ENCODE measurements around the gene PCNX2.

DNA sequence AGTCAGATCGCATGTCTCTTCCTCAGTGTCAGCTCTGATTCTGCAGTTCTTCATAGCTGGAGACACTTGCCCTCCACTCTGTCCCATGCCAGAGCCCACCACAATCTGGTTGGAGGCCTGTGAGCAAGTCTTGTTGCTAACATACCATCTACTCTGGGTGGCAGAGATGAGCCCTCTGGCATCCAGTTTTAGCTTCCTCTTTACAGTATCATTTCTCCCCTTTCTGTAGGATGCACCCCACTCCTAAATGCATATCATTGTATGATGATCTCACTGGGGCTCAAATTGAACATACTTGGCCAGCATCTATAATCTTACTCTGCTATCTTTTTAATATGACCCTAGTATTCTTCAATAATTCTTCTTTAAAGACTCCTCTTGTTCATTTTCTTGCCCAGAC lies 16.9 kb downstream of the PCNX2 start:
- TF ChIP-seq, protein P1, sequence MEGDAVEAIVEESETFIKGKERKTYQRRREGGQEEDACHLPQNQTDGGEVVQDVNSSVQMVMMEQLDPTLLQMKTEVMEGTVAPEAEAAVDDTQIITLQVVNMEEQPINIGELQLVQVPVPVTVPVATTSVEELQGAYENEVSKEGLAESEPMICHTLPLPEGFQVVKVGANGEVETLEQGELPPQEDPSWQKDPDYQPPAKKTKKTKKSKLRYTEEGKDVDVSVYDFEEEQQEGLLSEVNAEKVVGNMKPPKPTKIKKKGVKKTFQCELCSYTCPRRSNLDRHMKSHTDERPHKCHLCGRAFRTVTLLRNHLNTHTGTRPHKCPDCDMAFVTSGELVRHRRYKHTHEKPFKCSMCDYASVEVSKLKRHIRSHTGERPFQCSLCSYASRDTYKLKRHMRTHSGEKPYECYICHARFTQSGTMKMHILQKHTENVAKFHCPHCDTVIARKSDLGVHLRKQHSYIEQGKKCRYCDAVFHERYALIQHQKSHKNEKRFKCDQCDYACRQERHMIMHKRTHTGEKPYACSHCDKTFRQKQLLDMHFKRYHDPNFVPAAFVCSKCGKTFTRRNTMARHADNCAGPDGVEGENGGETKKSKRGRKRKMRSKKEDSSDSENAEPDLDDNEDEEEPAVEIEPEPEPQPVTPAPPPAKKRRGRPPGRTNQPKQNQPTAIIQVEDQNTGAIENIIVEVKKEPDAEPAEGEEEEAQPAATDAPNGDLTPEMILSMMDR (IDR thresholded peaks at IDR 0.05; ENCODE audit: low read length): no peak
- no peak for TF ChIP-seq EZH2 (optimal IDR thresholded peaks at IDR 0.05; ENCODE audit: low read depth, low read length)
- TF ChIP-seq EZH2phosphoT487 (IDR thresholded peaks at IDR 0.05; ENCODE audit: low read length): no peak
